Measurements from ENCODE around the gene HMCN1.

Gene HMCN1

GRCh38 chr1:185862235-185862634, 128.0 kb downstream of the HMCN1 start:
- Histone ChIP-seq H3K9ac (ENCODE audit: low read length) (no peak overlapping the region), H3K27ac (ENCODE audit: low read length) (no peak overlapping the region), H3K27me3 (replicated peaks; ENCODE audit: insufficient read depth, low read length) (no peaks in the 10 kb centered on the region), H3K4me3 (ENCODE audit: low read length) (no peak overlapping the region), H3F3A (ENCODE audit: insufficient read depth, low read length) (no peaks in the 10 kb centered on the region), H4K20me1 (ENCODE audit: insufficient read depth, low read length) (no peaks in the 10 kb centered on the region), H3K4me2 (ENCODE audit: low read depth, low read length) (no peak overlapping the region), H3K79me2 (ENCODE audit: low read length) (no peaks in the 10 kb centered on the region), H3K9me3 (replicated peaks; ENCODE audit: insufficient read depth, low read length) (no peaks in the 10 kb centered on the region), H3K4me1 (ENCODE audit: low read length) (no peaks in the 10 kb centered on the region), H3K36me3 (replicated peaks; ENCODE audit: insufficient read depth, low read length) (no peaks in the 10 kb centered on the region), H2AFZ (ENCODE audit: low read length) (no peak overlapping the region), H3K9me2 (replicated peaks; ENCODE audit: insufficient read depth, low read length) (no peaks in the 10 kb centered on the region)
- no peak for DNase-seq
- no peak for TF ChIP-seq EZH2 (optimal IDR thresholded peaks at IDR 0.05; ENCODE audit: low read depth, low read length)
- no peak for TF ChIP-seq CTCF (IDR thresholded peaks at IDR 0.05; ENCODE audit: low read length)
- TF ChIP-seq EZH2phosphoT487 (IDR thresholded peaks at IDR 0.05; ENCODE audit: low read length) = no peak

DNA sequence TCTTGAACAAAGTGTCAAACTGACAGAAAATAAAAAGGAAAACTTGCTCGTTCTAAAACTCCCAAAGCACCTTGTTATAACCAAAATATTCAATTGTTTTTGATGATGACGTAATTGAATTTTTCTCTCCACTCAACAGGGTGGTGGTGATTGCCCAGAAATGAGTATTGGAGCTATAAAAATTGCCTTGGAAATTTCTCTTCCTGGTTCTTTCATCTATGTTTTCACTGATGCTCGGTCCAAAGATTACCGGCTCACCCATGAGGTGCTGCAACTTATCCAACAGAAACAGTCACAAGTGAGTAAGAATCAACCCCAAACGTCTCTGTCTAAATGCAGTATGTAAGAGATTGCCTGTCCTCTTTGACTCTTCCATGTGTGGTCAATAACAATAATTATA, 130.1 kb downstream of the HMCN1 start:
- Histone ChIP-seq H3K27me3 (replicated peaks; ENCODE audit: insufficient read depth, low read length) (no peaks in the 10 kb centered on the region), H3K9me2 (replicated peaks; ENCODE audit: insufficient read depth, low read length) (no peaks in the 10 kb centered on the region), H3K9me3 (replicated peaks; ENCODE audit: insufficient read depth, low read length) (no peaks in the 10 kb centered on the region), H3K4me2 (ENCODE audit: low read depth, low read length) (no peak overlapping the region), H3K36me3 (replicated peaks; ENCODE audit: insufficient read depth, low read length) (no peaks in the 10 kb centered on the region), H3K4me3 (ENCODE audit: low read length) (no peak overlapping the region), H3K27ac (ENCODE audit: low read length) (no peak overlapping the region), H3K9ac (ENCODE audit: low read length) (no peak overlapping the region), H4K20me1 (ENCODE audit: insufficient read depth, low read length) (no peaks in the 10 kb centered on the region), H3F3A (ENCODE audit: insufficient read depth, low read length) (no peaks in the 10 kb centered on the region), H3K4me1 (ENCODE audit: low read length) (no peaks in the 10 kb centered on the region), H2AFZ (ENCODE audit: low read length) (no peak overlapping the region), H3K79me2 (ENCODE audit: low read length) (no peaks in the 10 kb centered on the region)
- no peak for DNase-seq
- TF ChIP-seq CTCF (IDR thresholded peaks at IDR 0.05; ENCODE audit: low read length) (no peak), EZH2 (optimal IDR thresholded peaks at IDR 0.05; ENCODE audit: low read depth, low read length) (no peak), EZH2phosphoT487 (IDR thresholded peaks at IDR 0.05; ENCODE audit: low read length) (no peak)

GRCh38 chr1:185864889-185865517, 130.8 kb downstream of the HMCN1 start:
- no peaks in the 10 kb centered on the region for H3K36me3 ChIP-seq (replicated peaks; ENCODE audit: insufficient read depth, low read length)
- H3K9me2 ChIP-seq (replicated peaks; ENCODE audit: insufficient read depth, low read length) = no peaks in the 10 kb centered on the region
- H3K9ac ChIP-seq (ENCODE audit: low read length) = no peak overlapping the region
- TF ChIP-seq CTCF (IDR thresholded peaks at IDR 0.05; ENCODE audit: low read length) (no peak), EZH2phosphoT487 (IDR thresholded peaks at IDR 0.05; ENCODE audit: low read length) (no peak), EZH2 (optimal IDR thresholded peaks at IDR 0.05; ENCODE audit: low read depth, low read length) (no peak)
- no peaks in the 10 kb centered on the region for H4K20me1 ChIP-seq (ENCODE audit: insufficient read depth, low read length)
- H3K4me3 ChIP-seq (ENCODE audit: low read length) = no peak overlapping the region
- no peaks in the 10 kb centered on the region for H3F3A ChIP-seq (ENCODE audit: insufficient read depth, low read length)
- no peaks in the 10 kb centered on the region for H3K27me3 ChIP-seq (replicated peaks; ENCODE audit: insufficient read depth, low read length)
- no peak overlapping the region for H3K4me2 ChIP-seq (ENCODE audit: low read depth, low read length)
- H3K4me1 ChIP-seq (ENCODE audit: low read length) = no peaks in the 10 kb centered on the region
- H3K9me3 ChIP-seq (replicated peaks; ENCODE audit: insufficient read depth, low read length) = no peaks in the 10 kb centered on the region
- no peaks in the 10 kb centered on the region for H3K79me2 ChIP-seq (ENCODE audit: low read length)
- DNase-seq = no peak
- H3K27ac ChIP-seq (ENCODE audit: low read length) = no peak overlapping the region
- no peak overlapping the region for H2AFZ ChIP-seq (ENCODE audit: low read length)
